Upper lobe of left lung (tissue), 4 donors: Measurements from ENCODE around the gene CBLB.

Experiments used
- CTCF ChIP-seq, 6 experiments: fragments of 450-650 bp in 4 of 6; fragments of 200-600 bp in 2 of 6; sonication (generic) in 2 of 6; IDR thresholded peaks; one replicate each; pipeline ENCODE4 v1.5.1; 2016 to 2019; ENCODE audit warnings: antibody characterized with exemption in 6 of 6
- EP300 ChIP-seq, 4 donors: sonication (generic); formaldehyde crosslinking; IDR thresholded peaks; one replicate each; pipeline ENCODE4 v1.5.1; 2017; ENCODE audit warnings: antibody characterized with exemption in 4 of 4, control low read depth in 2 of 4
- POLR2A ChIP-seq, 4 donors: fragments of 450-650 bp; IDR thresholded peaks; one replicate each; pipeline ENCODE4 v1.5.1; 2016 to 2017; ENCODE audit warnings: antibody characterized with exemption in 4 of 4, mild to moderate bottlenecking in 2 of 4
- POLR2AphosphoS5 ChIP-seq, 2 donors: sonication (generic); formaldehyde crosslinking; IDR thresholded peaks; one replicate each; pipeline ENCODE4 v1.5.1; 2017; ENCODE audit warnings: antibody characterized with exemption in 2 of 2

DNA sequence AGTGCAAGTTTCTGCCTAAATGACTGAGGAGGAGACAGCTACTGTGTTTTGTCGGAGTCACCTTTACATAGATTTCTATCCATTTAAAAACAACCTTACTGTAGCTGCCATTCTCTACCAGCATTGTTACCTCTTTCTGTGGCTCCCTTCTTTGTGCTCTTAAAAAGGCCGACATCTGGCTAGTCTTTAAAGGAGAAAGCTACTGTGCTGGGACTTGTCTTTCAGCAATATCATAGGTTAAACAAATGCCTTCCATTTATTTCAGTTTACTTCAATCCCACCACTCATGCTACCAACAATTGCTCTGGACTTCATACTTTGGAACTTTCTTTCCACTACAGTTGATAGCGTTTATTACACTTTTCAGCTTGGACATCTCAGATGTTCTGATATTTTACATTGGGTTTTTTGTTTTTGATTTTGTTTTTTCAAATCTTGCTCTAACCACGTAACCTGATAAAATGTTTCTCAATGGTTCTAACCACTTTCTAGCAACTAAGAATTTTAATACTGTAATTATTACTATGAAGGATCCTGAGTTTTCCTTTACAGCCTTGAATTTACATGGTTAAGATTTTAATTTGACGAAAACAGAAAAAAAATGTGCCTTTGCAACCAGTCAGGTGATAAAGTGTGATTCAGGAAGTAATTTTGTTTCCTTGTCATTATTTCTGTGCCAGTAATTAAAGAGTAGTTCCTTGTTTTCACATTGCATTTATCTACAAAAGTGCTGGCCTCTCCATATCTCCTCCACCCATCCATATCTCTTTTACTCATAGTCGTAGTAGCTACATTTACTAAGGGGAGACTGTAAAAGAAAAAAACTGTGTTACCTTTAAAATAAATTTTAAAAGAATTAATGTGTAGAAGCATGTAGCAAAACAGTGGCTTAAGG is 1.3 kb upstream of the CBLB start:
- TF ChIP-seq CTCF (IDR thresholded peaks at IDR 0.05), result no peak
- TF ChIP-seq EP300 (IDR thresholded peaks at IDR 0.05), result no peak
- no peak for TF ChIP-seq POLR2A (IDR thresholded peaks at IDR 0.05)
- TF ChIP-seq POLR2AphosphoS5 (IDR thresholded peaks at IDR 0.05), result no peak
